GM11168 (cell line): ENCODE data around the gene DHRS4L2.
"Not testable (repeated sequence)": the region's sequence is repeated elsewhere in the genome, so short reads cannot be mapped to it uniquely, and the experiment has no call there.

ENCODE experiments used
- in situ Hi-C: fragments of 300-500 bp; cut with MboI; formaldehyde crosslinking; loops from one replicate; pipeline ENCODE4 v1.12.0; 2022; ENCODE audit warnings: low sequenced_read_pairs; ENCODE audit not compliant: unreplicated experiment

Gene DHRS4L2

DNA sequence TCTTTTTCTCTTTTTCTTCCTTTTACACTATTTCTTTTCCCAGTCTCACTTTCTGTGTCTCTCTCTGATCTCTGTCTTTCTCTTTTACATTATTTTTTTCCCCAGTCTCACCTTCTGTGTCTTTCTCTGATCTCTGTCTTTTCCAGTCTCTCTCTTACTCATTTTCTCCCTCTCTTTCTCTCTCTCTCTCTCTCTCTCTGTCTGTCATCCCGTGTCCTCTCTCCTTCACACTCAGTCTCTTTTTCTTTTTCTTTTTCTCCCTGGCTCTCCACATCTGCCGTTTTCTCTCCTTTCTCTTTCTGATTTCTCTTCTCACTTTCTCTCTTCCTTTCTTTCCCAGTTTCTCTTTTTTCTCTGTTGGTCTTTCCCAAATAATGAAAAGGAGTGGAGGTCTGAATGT is 22.3 kb downstream of the DHRS4L2 start:
- in situ Hi-C loops: loop anchor here (10.0 kb wide), 1 partner anchor 56 kb away; the partner anchor contains the start of gene DHRS4

DNA sequence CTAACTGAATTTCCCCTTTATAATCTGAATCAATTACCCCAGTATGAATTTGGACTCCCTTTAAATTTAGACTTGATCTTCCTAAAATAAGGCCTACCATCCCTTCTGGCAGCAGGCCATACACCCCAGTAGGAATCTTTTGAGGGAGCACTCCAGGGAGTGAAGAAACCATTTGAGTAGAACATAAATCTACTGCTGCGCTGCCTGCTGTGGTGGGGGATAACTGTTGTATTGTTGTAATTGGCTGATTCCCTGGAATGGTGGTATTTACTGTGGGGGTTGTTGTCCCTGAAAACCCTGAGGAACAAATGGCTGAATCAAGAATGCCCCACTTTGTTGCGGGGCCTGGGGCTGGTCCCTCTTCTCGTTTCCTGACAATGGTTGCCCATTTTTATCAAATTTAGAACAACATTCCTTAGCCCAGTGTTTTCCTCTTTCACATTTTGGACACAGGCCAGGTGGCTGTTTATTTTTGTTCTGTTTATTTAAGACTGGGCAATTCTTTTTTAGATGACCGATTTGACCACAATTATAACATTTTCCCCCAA is 24.1 kb downstream of the DHRS4L2 start:
- in situ Hi-C loops: loop anchor here (10.0 kb wide), 1 partner anchor 58 kb away; the partner anchor contains the start of gene DHRS4

DNA sequence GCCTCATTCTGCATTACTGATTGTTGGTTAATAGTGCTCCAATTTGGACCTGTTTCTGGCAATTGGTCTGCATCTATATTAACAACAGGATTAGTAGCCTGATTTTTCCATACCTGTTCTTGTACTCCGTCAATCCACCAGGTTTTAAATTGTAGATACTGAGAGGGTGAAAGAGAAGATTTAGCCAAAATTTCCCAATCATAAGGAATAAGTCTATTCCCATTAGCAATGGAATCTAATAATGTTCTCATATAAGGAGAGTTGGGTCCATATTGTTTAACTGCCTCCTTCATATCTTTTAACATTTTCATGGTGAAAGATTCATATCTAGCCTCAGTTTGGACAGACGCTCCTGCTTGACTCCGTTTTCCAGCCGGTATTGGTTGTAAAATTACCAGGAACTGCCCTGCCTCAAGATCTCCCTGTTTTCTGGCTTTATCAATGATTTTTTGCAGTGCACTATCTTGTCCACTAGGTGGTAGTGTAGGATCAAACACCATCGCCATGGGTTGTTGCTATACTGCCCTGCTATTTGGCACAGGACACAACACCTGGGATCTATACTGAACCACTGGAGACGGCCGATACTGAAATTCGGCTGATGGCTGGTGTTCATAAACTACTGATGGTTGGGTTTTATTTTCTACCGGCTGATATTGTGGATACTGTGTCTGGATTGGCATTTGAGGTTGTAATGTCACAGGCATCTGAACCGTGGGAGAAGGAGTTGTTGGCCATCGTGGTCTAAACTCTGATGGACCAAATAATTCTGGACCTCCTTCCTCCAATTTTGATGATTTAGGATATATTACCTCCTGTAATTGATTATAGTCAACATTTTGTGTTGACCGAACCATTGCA is 25.2 kb downstream of the DHRS4L2 start:
- in situ Hi-C loops: loop anchor here (10.0 kb wide), 1 partner anchor 59 kb away; the partner anchor contains the start of gene DHRS4

DNA sequence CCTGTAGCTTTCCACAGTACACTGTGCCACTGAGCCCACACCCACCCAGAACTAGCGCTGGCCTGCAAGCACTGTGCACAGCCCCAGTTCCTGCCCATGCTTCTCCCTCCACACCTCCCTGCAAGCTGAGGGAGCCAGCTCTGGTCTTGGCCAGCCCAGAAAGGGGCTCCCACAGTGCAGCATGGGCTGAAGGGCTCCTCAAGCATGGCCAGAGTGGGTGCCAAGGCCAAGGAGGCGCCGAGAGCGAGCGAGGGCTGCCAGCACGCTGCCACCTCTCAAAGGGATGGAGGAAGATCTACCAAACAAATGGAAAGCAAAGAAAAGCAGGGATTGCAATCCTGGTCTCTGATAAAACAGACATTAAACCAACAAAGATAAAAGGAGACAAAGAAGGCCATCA is 27.0 kb downstream of the DHRS4L2 start:
- in situ Hi-C loops: loop anchor here (5.0 to 10.0 kb wide), 2 partner anchors 43 to 61 kb away; partner anchors contain the start of gene DHRS4

DNA sequence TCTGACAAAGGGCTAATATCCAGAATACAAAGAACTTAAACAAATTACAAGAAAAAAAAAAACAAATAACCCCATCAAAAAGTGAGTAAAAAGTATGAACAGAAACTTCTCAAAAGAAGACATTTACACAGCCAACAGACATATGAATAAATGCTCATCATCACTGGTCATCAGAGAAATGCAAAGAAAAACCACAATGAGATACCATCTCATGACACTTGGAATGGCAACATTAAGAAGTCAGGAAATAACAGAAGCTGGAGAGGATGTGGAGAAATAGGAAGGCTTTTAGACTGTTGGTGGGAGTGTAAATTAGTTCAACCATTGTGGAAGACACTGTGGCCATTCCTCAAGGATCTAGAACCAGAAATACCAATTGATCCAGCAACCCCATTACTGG is 30.2 kb downstream of the DHRS4L2 start:
- in situ Hi-C loops: loop anchor here (5.0 to 10.0 kb wide), 2 partner anchors 47 to 64 kb away; partner anchors contain the start of gene DHRS4

DNA sequence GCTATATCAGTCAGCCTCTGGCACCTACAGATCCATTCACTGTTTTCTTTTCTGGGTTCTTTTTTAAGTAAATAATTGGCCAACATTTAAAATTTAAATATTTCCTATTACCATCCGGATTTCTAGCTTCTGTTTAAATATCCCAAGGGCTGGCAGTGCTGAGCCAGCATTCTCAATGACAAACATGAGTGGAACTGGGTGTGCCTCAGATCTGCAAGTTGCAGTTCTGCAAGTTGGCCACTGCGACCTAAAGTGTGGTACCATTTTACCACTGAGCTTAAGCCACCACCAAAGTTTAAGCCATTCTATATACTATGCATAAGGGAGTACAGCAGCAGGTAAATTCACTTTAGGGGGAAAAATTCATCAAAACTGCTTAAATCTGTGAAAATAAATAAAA is 31.2 kb downstream of the DHRS4L2 start:
- in situ Hi-C loops: loop anchor here (5.0 to 10.0 kb wide), 2 partner anchors 48 to 65 kb away; partner anchors contain the start of gene DHRS4

DNA sequence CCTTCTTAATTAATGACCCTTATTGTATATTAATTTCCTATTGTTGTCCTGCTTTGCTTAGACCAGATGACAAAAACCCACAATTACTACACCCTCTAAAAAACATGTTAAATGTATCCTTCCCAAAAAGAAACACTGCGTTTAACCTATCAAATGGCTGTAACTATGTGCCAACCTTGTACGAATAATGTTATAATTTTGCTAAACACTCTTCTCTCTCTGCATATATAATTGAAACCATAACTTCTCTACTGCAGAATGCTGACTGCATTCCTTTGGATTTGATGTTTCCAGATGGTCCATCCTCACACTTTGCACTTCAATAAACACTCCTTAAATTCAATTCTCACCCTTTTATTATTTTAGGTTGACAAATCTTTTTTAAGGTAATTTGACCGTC is 31.8 kb downstream of the DHRS4L2 start:
- in situ Hi-C loops: not testable (repeated sequence)

DNA sequence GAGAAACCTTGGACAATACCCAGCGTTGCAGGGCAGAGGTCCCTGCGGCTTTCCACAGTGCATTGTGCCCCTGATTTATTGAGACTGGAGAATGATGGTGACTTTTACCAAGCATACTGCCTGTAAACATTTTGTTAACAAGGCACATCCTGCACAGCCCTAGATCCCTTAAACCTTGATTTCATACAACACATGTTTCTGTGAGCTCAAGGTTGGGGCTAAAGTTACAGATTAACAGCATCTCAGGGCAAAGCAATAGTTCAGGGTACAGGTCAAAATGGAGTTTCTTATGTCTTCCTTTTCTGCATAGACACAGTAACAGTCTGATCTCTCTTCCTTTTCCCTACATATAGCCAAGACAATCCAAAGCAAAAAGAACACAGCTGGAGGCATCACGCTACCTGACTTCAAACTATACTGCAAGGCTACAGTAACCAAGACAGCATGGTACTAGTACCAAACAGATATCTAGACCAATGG is 36.2 kb downstream of the DHRS4L2 start:
- in situ Hi-C loops: not testable (repeated sequence)

DNA sequence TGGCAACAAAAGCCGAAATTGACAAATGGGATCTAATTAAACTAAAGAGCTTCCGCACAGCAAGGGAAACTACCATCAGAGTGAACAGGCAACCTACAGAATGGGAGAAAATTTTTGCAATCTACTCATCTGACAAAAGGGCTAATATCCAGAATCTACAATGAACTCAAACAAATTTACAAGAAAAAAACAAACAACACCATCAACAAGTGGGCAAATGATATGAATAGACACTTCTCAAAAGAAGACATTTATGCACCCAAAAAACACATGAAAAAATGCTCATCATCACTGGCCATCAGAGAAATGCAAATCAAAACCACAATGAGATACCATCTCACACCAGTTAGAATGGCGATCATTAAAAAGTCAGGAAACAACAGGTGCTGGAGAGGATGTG is 41.0 kb downstream of the DHRS4L2 start:
- in situ Hi-C loops: not testable (repeated sequence)

DNA sequence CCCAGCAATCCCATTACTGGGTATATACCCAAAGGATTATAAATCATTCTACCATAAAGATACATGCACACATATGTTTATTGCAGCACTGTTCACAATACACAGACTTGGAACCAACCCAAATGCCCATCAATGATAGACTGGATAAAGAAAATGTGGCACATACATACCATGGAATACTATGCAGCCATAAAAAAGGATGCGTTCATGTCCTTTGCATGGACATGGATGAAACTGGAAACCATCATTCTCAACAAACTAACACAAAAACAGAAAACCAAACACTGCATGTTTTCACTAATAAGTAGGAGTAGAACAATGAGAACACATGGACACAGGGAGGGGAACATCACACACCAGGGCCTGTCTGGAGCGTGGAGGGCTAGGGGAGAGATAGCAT is 42.6 kb downstream of the DHRS4L2 start:
- in situ Hi-C loops: not testable (repeated sequence)

DNA sequence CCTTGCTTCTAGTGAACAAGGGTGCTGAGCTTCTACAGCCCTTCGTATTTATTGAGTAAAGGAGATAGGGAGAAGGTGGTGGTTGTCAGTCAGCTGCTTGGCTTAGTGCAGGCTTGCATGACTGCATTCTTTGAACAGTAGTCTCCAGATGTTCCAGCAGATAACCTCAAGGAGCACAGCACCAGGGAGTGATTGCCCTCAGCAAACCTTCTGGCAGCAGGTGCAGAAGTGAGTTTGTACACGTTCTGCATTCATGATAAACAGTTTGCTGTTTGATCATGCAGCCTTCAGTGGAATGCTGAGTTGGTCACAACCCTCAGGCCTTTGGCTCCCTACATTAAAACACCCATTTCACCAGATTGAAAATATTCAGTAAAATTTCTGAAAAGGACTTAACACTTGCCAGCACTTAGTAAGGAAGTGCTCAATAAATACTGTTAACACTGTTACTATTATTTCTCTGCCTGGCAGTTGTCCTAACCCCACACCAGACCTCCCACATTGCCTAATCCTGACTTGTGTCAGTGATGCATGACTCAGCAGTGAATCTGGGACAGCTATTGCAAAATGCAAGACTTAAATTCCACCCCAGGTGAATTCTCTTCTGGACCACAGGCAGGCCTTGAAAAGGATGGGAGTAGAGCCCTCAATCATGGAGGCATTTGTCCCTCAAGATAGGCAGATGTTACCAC is 44.1 kb downstream of the DHRS4L2 start:
- in situ Hi-C loops: no loop called here

DNA sequence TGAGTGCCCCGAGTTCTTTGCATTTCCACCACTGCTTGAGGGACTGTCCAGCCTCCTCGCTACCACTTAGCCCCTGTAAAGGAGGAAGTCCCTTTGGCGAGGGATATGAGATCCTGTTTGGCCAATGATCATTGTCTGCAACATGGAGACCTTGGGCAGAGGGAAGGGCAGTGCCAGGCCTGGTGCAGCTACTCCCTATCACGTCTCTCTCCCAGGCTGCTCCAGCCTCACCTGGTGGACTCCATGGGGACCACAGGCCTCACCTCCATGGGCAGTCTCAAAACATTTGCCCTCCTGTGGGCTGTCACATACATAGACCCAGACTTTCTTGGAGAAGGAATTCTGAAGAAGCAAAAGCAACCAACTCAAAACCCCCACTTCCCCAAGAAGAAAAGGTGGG is 47.0 kb downstream of the DHRS4L2 start:
- in situ Hi-C loops: not testable (repeated sequence)

DNA sequence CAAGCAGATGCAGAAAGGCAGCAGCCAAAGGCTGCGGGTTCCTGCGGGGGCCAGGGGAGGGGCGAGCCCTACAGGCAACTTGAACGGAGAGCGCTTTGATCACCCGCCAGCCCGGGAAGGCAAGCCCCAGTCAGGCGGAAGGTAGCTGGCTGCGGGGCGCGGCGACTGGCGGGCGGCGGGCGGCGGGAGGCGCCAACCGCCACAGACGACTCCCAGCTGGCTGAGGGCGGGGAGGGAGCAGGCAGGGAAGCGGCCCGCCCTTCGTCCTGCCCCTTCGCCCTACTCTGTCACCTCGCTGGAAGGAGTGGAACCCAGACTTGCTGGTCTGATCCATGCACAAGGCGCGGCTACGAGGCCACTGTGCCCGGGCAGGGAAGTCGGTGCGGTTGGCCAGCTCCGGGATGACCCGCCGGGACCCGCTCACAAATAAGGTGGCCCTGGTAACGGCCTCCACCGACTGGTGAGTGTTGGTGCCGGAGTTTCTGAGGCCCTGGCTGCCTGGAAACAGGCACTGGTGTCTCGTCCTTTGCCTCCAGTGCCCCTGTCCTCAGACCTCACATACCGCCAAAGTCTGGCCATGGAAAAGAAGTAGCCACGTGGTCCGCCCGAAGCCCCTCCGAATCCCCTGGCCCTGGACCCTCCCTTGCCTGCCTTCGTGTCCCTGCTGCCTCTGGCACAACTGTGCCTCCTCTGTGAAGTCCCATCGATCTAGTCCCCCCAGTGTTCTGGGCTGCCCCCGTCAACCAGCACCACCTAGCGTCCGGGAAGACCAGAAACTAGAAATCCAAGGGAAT is 47.6 kb downstream of the DHRS4L2 start:
- in situ Hi-C loops: no loop called here

DNA sequence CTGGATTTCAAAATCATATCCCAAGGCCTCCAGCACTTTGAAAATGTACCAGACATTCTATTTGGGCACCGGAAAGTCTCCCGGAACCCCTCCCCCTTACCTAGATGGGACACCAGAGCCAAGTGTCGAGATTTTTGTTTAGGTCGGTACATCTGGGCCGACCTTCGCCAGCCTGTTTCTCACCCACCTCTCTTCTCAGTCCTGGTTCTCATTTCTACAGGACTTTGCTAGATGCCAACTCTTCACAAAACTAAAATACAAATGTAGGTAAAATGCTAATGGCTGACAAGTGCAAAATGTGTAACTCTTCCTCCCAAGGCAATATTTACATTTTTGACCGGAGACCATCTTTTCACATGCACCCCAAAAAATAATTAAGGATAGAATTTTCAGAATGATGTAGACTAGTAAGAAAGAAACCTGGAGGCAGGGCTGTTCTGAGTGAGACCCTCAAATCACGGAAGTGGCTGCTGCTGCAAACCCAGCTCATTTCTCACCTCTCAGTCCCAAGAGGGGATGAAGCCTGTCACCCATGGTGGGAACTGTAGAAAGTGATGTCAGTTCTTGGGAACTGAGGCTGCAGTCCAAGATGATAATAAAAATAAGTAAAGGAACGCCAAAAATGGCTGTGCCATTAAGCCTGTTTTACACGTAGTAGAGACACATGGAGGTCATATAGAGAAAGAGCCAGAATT is 48.4 kb downstream of the DHRS4L2 start:
- in situ Hi-C loops: not testable (repeated sequence)

DNA sequence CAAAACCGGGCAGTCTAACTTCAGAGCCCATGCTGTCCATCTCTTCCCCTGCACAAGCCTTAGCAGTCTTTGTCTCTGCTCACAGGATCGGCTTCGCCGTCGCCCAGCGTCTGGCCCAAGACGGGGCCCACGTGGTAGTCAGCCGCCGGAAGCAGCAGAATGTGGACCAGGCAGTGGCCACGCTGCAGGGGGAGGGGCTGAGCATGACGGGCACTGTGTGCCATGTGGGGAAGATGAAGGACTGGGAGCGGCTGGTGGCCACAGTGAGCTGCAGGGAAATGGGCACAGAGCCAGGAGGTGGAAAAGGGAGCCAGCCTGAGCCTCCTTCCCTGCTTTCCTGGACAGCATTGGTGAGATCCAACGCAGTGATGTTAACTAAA is 48.9 kb downstream of the DHRS4L2 start:
- in situ Hi-C loops: no loop called here

DNA sequence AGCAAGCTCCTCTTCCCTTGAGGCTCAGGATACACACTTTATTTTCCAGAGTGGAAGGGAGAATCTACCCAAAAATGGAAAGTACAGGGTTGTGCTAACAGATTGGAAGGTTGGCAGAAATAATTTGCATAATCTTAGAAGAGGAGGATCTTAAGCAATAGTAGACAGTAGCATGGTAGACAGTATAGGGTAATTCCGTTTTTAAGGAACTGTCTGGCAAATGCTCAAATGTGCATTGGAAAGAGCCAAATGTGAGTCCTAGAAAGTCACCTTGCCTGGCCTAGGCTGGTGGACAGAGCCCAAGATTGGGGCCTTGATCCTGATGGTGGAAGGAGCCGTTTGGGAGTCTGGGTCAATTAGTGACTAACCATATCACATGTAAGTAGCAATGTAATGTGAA is 50.0 kb downstream of the DHRS4L2 start:
- in situ Hi-C loops: no loop called here

DNA sequence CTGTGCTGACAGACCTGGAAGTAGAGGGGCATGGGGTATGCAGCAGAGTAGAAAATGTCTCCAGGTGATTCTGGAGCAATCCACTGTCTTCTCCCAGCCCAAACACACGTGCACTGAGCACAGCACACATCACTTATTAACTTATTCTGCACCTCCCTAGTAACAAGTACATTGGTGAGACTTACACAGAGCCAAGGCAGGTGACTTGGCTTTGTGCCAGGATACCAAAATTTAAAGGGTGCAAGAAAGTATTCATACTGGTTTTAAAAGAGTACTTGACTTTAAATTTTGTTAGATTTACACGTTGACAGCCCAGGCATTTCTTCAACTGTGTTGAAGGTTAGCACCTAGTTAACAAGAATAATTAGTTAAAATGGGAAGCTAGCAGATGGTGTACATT is 52.0 kb downstream of the DHRS4L2 start:
- in situ Hi-C loops: no loop called here

DNA sequence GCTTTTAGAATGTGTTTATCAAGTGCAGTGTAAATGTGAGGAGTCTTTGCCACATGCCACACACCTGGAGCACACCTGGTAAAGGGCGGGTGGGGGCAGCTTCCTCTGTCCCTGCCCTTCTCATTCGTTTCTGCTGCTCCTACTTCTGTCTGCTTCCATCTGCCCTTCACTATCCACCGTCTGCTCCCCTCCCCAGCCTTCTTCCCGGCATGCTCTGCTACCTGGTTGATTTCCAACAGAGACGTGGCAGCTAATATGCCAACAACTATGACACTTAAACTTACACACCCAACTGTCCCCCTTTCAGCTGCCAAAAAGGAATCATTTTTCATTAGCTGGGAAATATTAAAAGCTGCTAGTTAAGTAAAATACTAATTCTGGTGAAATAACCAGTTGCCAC is 54.0 kb downstream of the DHRS4L2 start:
- in situ Hi-C loops: no loop called here

DNA sequence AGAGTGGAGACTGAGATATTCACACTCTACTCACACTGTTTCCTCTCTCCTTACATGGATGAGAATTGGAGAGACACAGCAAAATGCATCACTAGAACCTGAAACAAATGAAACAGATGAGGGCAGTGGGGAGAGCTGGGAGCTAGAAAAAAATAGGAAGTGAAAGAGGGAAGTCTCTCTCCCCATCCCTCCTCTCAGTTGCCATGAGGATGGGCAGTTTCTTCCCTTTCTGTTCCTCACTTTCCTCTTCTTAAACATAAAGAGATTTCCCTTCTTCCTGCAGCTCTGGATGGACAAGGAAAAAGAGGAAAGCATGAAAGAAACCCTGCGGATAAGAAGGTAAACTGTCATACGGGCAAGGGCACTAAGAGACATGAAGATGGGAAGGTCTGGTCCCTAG is 60.3 kb downstream of the DHRS4L2 start:
- in situ Hi-C loops: not testable (repeated sequence)
